Activated T-cell treated with anti-CD3 and anti-CD28 coated beads, Interleukin-2, amount 50 U/mL, for 1 hour (primary cell): ENCODE data around the gene ADGRD1.

Experiments
- DNase-seq: peaks from one replicate; pipeline ENCODE4 v3.0.0-alpha.2; 2020

ADGRD1 gene

GRCh38 chr12:131027876-131028586 lies 74.3 kb downstream of the ADGRD1 start:
- DNase-seq: no peak

- no peak for DNase-seq
Measured at GRCh38 chr12:131028587-131029338, 75.1 kb downstream of the ADGRD1 start.

DNA sequence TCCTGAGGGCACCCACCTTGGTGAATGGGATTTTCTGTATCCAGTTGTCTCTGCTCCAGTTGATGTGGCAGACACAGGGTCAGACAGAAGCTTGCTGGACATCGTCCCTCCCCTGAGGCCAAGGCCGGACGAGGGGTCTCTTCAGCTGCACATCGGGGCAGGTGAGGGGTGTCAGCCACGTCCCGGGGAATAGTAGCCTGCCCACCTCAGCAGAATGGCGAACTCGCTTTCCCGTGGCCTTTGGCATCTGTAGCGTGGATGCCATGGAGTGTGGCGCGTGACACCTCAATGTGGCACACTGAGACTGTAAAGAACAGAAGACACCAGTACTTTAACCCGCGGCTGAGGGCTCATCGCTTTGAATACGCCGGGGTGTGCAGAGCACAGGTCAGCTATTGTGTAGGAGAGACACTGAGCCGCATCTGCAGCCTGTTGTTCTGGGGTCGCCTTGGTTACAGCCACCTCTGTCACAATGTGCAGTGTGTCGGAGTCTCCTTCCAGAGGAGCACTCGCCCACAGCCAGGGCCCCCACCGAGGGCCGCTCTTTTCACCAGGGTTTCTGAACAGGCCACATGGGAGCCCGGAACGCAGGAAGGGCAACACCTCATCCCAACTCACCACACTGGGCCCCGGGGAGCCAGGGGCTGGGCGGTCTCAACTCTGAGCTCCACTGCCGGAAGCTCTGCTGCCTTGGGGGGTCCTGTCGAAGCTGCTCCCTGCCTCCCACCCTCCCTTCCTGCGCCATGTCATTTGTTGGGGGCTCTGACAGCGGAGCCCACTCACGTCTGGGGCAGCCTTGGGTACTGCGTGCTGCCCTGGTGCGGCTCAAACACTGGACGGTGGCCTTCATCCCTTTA lies 77.0 kb downstream of the ADGRD1 start:
- no peak for DNase-seq

- no peak for DNase-seq
Measured at GRCh38 chr12:131032082-131032750, 78.5 kb downstream of the ADGRD1 start.

DNA sequence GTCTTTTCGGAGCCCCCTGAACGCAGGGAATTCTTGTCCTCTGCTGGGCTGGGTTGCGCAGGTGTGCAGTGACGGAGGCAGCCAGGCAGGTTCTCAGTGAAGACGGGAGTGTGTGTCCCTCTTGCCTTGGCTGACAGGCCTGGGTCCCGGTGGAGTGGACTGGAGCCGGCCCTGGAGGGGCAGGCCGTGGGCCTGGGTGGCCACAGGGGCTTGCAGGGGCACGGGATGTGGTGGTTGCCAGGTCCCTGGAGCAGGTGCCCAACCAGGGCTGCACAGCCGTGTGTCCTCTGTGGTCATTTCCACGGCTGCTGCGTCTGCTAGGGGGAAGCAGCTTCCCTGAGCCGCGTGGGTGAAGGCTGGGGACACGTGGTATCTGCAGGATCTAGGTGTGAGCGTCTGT lies 79.8 kb downstream of the ADGRD1 start:
- no peak for DNase-seq

- no peak for DNase-seq
Measured at GRCh38 chr12:131033886-131034482, 80.3 kb downstream of the ADGRD1 start.

DNA sequence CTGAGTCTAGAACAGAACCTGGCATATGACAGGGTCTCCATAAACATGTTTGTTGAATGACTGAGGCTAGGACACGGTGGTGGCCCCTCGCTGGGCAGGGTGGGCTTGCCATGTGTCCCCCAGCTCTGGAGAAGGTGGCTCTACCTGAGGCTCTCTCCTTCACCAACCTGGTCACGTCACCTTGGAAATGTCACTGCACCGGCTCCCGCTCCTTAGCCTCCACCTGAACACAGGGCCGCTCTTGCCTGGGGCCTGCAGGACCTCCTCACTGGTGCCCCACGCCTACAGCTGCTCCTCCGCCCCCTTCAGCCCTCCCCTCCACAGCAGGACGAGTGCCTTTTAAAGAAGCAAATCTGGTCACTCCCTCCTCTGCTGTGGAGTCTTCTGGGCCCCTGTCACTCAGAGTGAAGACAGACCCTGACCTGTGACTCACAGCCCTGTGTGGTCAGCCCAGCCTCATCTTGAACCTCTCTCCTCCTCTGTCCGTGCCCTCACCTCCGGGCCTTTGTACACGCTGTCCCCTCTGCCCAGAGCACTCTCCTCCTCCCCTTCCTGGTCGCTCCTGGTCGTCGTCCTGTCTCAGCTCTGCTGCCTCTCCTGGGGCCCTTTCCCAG lies 81.0 kb downstream of the ADGRD1 start:
- no peak for DNase-seq

- DNase-seq: no peak
Measured at GRCh38 chr12:131035245-131035681, 81.6 kb downstream of the ADGRD1 start.

DNA sequence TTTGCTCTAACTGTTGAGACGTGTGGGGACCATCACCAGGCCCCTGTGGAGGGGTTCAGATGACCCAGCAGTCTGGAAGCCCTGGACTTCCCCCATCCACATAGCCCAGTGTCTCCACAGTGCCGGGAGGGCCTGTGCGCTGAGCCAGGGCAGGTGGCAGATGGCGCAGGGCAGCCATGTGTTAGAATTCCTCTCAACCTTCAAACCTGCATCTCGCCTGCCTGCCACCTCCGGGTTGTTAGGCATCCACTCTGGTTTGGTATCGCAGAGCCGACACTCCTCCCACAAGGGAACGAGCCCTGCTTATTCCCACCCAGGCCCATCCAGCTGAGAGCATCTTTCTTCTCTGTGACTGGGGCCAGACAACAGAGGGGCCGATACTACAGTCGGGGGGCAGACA lies 84.5 kb downstream of the ADGRD1 start:
- DNase-seq: no peak

GRCh38 chr12:131038961-131039950 lies 85.5 kb downstream of the ADGRD1 start:
- no peak for DNase-seq

DNA sequence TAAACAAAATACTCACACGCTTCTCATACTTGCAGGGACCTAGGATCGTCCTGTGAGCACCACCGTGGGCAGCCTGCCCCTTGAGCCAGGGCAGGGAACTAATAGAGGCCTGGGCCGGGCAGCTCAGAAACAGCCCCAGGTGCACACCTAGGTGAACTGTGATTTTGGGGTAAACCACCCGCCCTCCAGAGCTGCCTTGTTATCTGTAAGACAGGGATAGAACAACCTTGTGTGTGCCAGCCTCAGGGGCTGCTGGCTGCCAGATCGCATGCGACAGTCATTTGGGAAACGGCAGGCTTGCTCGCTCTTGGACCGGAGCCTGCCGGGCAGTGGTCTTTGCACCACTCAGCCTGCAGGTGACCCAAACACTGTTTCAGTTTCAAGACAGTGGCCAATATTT lies 86.8 kb downstream of the ADGRD1 start:
- DNase-seq: no peak

DNA sequence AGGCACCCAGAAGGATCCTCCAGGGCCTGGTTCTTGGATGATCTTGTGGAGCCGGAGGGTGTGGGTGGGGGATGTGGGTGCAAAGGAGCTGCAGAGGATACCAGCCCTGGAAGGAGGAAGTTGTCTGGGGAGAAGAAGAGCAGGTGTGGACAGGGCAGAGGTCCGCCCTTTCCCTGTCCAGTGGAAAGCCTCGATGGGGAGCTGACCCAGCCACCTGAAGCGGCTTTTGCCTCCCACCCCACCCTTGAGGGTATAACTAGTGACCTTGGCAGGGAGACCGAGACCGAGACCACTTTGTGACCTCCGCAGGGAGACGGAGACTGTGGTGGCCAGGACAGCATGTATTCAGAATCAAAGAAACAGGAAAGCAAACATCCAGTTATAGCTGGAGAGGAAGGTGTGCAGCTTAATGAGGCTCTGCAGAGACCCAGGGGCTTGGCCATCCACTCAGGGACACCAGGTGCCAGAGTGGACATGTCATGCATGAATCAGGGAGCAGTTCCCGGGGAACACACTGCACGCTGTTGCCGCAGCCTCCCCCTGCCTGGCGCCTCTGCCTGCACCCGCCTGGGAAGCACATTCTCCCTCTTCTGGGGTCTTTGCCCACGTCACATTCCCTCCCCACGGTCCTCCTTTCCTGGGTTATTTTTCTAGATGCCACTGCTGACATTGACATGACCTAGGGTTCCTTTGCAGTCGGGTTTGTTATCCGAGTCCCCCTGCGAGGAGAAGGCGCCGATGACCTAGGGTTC lies 87.7 kb downstream of the ADGRD1 start:
- DNase-seq: no peak

DNA sequence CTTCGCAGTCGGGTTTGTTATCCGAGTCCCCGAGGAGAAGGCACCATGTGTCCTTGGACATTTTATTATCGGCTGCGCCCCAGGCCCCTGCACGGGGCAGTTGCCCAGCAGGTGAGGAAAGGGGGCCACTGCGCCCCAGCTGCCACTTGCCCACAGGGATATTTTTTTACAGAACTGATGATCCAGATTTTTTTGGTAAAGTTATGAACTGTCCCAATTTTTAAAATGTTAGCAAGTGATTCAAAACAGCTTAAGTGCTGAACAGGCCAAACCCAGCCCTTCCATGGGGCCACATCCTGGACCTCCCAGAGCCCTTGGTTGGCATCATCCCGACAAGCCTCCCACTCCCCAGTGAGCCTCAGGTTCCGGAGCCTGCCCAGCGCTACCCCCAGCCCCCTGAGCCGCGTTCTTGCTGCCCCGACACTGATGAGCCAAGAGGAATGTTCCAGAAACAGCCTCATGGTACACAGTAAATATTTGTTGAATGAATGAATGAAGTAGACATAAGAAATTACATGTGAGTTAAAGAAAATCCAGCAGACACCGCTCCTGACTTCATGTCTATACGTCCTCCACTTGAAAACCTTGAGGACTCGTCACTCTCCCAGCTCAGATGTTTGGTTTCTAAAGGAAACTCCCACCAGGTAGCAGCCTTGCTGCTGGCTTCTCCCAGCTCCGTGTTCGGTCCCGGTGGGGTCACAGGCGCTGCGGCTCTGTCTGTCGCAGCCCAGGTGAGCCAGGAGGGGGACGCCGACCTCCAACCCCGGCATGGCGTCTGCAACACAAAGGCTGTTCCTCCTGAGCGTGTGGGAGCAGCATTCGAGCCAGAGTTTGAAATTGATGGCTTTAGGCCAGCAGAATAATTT lies 88.5 kb downstream of the ADGRD1 start:
- DNase-seq: no peak

DNA sequence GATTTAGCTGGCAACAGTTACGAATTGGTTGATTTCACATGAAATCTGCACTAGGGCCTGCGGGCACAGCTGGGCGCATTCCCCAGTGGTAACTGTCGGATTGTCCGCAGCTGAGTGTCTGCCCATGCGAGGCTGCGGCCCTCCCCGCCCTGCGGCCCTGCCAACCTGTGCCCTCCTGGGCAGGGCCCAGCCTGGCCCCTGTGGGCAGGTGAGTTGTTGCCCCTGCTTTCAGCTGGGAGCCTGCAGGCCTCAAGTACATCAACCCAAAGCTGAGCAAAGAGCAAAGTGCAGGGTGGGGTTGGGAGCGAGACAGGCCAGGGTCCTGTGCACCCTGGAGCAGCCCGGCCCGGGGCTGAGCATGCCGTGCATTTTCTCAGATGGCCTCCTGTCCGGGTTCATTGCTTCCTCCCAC lies 89.1 kb downstream of the ADGRD1 start:
- no peak for DNase-seq

DNA sequence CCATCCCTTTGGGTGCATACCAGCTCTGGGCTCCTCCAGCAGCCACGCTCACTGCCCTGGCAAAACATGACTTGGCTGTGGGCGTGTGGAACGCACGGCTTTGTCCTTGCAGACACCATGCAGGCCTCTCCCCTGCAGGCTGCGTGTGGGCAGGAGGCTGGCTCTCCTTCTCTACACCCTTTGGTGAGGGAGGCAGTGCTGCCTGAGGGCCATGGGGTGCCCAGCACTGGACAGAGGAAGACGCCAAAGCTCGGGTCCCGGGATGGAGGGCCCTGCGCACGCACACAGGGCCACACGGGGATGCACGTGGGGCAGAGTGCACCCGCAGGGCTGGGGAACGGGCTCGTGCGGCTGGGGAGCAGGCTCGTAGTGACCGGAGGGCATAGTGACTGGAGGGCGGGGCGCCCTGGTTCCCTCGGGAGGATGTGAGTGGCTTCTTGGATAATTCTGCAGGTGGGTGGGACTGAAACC lies 89.7 kb downstream of the ADGRD1 start:
- DNase-seq: no peak

- DNase-seq: no peak
Measured at GRCh38 chr12:131044136-131044535, 90.4 kb downstream of the ADGRD1 start.

GRCh38 chr12:131044760-131045381 lies 91.2 kb downstream of the ADGRD1 start:
- DNase-seq: no peak

GRCh38 chr12:131045705-131046460 lies 92.2 kb downstream of the ADGRD1 start:
- DNase-seq: no peak
